HG03097 (cell line): ENCODE measurements around the gene OTOP3.

Experiments used
- ATAC-seq: cut with Tn5 transposase; IDR thresholded peaks from one replicate; pipeline ENCODE4 v1.9.1; 2021; ENCODE audit not compliant: unreplicated experiment, low FRiP score

Gene OTOP3

GRCh38 chr17:74916851-74917199, 18.9 kb upstream of the OTOP3 start:
- no peak for ATAC-seq

- ATAC-seq: no peak
Observed at GRCh38 chr17:74917430-74917829, 18.3 kb upstream of the OTOP3 start.

- ATAC-seq: no peak
Observed at GRCh38 chr17:74918906-74919305, 16.8 kb upstream of the OTOP3 start.

- ATAC-seq: no peak
Observed at GRCh38 chr17:74919440-74920305, 16.0 kb upstream of the OTOP3 start.

- no peak for ATAC-seq
Observed at GRCh38 chr17:74920306-74920620, 15.4 kb upstream of the OTOP3 start.

- no peak for ATAC-seq
Observed at GRCh38 chr17:74920642-74921025, 15.1 kb upstream of the OTOP3 start.

- no peak for ATAC-seq
Observed at GRCh38 chr17:74921026-74921681, 14.5 kb upstream of the OTOP3 start.

- no peak for ATAC-seq
Observed at GRCh38 chr17:74921769-74922168, 13.9 kb upstream of the OTOP3 start.

- no peak for ATAC-seq
Observed at GRCh38 chr17:74922172-74922571, 13.5 kb upstream of the OTOP3 start.

GRCh38 chr17:74922694-74923537, 12.8 kb upstream of the OTOP3 start, which contains the start of gene USH1G:
Gene USH1G (minus strand): TSS chr17:74923255. CDS start chr17:74923073, 182 bp downstream.
- no peak for ATAC-seq

GRCh38 chr17:74923538-74924249, 12.0 kb upstream of the OTOP3 start:
- ATAC-seq: no peak

GRCh38 chr17:74924250-74924948, 11.3 kb upstream of the OTOP3 start, which contains the start of gene OTOP2:
Gene OTOP2 (plus strand): TSS chr17:74924273. CDS start chr17:74924633, 360 bp downstream.
- no peak for ATAC-seq

- no peak for ATAC-seq
Observed at GRCh38 chr17:74925242-74925641, 10.5 kb upstream of the OTOP3 start.

- no peak for ATAC-seq
Observed at GRCh38 chr17:74928786-74929185, 6.9 kb upstream of the OTOP3 start.

- ATAC-seq: no peak
Observed at GRCh38 chr17:74930535-74931036, 5.1 kb upstream of the OTOP3 start.

GRCh38 chr17:74935048-74935447, 650 bp upstream of the OTOP3 start:
- ATAC-seq: no peak

- ATAC-seq: no peak
Observed at GRCh38 chr17:74936470-74936799, 737 bp downstream of the OTOP3 start.

- ATAC-seq: no peak
Observed at GRCh38 chr17:74937064-74938051, 1.7 kb downstream of the OTOP3 start.
